Measurements from ENCODE around the gene RIC1.

DNA sequence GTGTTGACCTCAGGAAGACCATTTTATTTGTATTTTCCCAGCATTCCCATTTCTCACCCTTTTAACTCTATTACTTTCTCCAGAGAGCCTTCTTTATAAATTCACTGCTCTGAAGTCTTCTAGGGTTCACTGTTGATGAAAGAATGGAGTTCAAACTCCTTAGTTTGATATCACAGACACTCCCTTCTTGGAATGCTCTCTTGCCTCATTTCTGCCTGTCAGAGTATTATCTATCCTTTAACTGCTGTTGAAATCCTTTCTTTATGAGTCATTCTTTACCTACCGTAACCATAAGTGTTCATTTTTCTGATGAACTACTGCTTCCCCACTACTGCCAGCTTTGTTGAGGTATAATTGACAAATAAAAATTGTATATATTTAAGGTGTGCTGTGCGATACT, 4.3 kb downstream of the RIC1 start:
- TF ChIP-seq, protein P1, sequence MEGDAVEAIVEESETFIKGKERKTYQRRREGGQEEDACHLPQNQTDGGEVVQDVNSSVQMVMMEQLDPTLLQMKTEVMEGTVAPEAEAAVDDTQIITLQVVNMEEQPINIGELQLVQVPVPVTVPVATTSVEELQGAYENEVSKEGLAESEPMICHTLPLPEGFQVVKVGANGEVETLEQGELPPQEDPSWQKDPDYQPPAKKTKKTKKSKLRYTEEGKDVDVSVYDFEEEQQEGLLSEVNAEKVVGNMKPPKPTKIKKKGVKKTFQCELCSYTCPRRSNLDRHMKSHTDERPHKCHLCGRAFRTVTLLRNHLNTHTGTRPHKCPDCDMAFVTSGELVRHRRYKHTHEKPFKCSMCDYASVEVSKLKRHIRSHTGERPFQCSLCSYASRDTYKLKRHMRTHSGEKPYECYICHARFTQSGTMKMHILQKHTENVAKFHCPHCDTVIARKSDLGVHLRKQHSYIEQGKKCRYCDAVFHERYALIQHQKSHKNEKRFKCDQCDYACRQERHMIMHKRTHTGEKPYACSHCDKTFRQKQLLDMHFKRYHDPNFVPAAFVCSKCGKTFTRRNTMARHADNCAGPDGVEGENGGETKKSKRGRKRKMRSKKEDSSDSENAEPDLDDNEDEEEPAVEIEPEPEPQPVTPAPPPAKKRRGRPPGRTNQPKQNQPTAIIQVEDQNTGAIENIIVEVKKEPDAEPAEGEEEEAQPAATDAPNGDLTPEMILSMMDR (IDR thresholded peaks at IDR 0.05): no peak
- no peak for TF ChIP-seq POLR2A (IDR thresholded peaks at IDR 0.05)

Measured in heart left ventricle (tissue), 13 donors.